Activated CD8-positive, alpha-beta memory T cell treated with anti-CD3 and anti-CD28 coated beads, Interleukin-2, amount 50 U/mL, for 24 hours (primary cell): Measurements from ENCODE around the gene NKX1-1.
"Not testable (repeated sequence)": the region's sequence is repeated elsewhere in the genome, so short reads cannot be mapped to it uniquely, and the experiment has no call there.

ENCODE experiments used
- DNase-seq: peaks from one replicate; pipeline ENCODE4 v3.0.0-alpha.2; 2020; ENCODE audit errors: extremely low read depth

The NKX1-1 gene

DNA sequence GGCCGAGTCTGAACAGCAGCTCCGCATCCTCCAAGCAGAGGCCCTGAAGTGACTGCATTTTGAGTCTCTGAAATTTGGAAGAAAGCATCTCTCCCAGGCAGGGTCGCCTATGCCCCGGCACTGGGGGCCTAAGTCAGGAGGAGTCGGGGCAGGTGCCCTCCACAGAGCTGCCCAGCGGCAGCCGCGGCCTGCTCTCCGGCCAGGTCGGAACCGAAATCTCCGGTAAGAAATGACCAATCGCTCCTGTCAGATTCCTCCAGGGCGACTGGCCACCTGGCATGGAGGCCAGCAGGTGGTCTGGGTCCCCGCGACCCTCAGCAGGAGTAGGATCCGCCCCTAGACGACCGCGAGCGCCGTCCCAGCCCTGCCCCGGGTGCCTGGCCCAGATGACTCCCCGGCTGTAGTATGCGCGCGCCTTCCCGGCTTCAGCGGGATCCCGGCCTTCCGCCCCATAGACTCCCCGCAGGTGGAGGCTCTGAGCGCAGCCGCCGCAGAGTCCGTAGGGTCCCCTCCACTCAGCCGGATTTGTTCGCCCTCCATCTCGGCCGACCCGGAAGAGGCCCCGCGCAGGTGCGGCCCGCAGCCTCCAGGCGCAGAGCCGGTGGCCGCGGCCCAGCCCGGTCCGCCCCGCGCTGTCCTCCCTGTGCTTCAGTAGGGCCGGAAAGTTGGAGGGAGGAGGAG lies 1.5 kb downstream of the NKX1-1 start:
- no peak for DNase-seq

DNA sequence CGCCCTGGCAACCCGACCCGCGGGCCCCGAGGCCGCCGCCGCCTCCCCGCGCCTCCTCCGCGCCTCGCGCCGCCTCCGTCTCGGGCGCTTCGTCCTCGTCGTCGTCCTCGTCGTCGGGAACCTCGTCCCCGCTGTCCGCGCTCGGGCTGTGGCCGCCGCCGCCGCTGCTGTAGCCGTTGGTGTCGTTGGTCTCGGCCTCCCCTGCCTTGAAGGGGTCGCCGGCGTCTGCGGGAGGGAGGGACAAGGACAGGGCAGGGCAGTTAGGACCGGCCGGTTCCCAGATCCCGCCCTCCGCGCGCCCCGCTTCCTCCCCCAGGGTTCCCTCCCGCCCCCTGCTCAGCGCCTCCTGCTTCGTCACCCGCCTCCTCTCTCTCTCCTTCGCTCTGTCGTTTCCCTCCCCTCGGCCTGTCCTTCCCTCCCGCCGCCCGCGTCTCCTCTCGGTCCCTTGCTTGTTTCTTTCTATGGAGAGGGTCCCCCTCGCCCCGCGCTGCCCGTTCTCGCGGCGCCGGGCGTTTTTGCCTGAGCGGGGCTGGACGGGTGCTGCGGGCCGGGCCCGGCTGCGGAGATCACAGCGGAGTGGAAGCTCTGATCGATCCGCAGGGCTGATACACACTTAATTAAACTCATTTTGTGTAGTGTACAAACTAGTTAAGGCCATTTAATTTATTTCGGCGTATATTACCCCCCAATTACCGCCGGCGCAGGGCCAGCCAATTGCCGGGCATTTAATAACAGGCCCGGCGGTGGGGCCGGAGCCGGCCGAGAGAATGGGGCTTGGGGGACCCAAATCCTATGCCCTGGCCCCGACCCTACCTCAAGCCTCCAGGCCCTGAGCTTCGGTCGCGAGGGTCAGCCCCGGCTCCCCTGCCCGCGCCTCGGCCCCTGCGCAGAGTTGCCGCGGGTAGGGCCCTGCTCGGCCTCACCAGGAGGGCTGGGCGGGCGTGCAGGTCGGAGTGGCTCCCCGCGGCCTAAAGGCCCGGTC lies 2.4 kb downstream of the NKX1-1 start:
- DNase-seq, result no peak

DNA sequence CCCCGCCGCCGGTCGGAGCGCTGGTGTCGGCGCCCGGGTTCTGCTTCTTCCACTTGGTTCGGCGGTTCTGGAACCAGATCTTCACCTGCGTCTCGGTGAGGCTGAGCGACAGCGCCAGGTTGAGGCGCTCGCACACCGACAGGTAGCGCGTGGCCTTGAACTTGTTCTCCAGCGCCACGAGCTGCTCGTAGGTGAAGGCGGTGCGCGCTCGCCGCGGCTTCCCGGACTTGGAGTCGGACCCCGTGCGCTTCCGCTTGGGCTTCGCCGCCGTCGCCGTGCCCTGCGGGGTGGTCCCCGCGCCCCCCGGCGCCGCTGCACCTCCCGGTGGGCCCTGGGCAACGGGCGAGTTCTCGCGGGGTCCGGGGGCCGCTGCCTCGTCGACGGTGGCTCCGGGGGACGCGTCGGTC lies 3.1 kb downstream of the NKX1-1 start:
- no peak for DNase-seq

DNA sequence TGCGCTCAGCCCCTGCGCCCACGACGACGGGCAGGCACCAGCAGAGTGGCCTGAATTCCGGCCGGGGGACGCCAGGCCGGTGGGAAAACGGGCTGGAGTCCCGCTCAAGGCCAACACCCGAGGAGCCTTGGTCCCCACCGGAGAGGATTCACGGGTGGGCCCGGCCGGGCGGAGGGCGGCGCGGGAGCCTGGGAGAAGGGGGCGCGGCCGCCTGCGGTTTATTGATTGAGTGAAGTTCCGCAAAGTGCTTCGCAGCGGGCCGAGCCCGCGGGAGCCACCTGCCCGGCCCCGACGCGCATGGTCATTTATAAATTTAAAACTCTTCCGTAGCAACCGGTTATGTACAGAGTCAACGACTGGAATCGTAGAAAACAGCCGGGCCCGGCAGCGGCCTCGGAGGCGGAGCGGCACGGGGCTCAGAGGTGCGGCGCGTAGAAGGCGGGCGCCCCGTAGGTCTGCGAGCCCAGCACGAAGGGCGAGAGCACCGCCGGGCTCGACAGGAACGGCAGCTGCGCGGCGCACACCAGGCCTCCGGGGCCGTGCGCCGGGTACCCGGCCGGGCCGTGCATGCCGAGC lies 3.6 kb downstream of the NKX1-1 start:
- no peak for DNase-seq

DNA sequence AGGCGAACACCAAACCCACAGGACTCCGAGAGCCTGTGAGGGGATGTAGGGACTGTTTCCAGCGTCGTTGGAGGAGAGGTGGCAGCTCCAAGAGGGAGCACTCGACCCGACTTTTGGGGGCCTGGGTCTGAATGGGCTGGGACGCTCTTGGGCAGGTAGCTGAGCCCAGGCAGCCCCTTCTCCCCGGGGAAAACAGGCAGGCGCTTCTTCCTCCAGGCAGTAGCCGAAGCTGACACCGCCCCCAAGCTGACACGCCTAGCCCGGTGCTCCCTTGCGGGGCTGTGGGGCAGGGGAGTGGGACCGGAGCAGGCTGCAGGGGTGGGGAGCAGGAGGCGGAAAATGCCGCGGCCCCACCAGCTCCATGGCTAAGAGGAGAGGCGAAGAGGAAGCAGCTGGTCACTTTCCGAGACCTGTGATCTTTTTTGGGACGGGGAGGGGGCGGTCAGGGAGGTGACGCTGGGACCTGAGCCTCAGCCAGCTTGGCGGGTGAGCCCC lies 4.2 kb downstream of the NKX1-1 start:
- no peak for DNase-seq

DNA sequence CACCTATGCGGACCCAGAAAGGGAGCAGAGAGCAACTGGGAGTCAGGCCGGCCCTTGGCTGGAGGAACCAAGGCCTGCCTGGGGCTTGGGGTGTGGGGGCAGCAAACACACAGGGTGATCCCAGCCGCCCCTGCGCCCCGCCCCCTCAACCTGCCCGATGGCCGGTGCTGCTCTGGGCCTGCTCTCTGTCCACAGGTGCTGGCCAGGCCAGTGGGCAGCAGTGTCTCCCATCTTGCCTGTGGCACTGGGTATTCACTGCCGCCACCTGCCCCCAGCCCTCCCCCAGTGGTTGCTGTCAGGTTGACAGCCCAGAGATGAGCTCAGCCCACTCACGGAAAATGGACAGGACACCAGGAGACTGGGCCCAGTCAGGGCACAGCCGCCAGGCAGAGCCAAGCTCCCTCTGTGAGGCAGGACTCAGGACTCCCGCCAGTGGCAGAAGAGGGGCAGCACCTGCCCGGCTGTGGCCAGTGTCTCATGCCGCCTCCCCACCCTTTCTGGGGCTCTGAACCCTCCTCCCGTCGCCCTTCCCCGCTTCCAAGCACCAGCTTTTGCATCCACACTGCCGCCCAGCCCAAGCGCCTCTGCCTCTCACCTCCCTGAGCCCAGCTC lies 4.7 kb downstream of the NKX1-1 start:
- no peak for DNase-seq

DNA sequence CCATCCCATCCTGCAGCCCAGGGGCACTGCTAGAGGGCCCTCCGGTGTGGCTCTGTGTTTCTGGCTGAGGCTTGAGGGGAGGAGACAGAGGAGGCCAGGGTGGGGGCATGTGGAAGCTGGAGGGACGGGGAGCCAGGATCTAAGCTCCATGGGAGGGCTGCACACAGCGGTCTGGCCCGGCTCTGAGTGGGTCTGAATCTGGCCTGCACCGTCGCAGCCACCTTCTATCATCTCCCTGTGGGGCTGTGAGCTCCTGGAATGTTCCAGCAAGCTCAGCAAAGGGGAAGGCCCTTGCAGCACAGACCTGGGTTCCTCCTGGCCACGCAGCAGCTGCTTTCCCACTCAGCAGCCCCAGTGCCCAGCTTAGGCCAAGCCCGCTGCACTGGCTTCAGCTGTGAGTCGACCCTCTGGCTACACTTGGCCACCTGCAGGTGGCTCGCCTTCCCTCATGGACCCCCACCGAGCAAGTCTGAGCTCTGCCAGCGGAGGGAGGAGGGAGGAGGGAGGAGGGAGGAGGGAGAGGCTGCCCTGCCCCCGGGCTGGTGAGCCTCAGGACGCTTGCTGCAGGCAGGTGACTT lies 5.3 kb downstream of the NKX1-1 start:
- DNase-seq, result no peak

DNA sequence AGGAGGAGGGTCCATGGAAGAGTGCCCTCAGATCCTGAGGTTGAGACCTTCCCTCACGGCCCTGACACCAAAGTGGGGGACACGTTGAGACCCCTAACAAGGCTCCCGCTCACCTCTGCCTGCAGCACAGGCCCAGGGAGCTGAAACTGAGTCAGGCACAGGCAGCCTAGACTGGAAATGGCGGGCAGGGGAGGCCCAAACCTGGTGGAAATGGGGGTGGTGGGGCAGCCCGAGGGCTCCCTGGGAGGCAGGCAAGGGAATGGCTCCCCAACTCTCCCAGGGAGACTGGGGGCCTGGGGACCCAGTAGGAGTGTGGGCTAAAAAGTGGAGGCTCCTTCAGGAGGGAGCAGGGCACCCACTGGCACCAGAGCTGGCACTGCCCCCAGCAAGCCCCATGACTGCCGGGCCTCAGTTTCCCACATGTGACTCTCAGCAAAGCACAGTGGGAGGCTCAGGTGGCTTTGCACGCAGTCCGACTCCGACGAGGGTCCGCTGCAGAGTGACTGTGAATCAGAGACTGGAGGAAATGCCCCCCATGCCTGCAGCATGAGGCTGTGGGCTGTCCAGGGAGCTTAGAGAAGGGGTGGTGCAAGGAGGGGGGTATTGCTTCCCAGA lies 5.9 kb downstream of the NKX1-1 start:
- no peak for DNase-seq

DNA sequence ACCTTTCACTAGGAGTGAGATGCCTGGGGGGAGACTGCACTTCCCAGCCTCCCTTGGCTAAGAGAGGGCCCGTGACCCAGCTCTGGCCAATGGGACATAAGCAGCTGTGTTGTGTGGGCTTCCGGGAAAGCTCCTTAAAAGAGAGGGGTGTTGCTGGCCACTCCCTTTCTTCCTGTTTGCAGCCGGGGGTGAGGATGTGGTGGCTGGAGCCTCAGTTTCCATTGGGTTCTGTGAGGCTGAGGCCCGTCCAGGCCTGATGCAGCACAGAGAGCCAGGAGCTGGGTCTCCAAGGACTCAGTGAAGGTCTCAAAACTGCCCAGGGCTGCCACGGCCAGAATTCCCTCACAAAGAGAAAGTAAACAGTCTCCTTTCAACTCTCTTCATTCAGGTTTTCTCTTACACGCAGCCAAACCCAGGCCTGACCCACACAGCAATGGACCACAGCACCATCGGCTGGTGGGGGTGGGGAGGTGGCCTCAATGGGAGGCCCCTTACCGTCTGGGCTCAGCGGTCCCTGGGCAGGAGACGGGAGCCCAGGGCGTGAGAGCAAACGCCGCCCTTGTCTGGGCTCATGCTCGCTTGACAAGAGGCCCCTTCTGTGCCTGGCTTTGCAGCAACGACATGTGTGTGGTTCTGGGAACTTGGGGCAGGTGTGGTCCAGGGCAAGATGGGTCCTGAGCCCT lies 6.6 kb downstream of the NKX1-1 start:
- DNase-seq, result no peak

DNA sequence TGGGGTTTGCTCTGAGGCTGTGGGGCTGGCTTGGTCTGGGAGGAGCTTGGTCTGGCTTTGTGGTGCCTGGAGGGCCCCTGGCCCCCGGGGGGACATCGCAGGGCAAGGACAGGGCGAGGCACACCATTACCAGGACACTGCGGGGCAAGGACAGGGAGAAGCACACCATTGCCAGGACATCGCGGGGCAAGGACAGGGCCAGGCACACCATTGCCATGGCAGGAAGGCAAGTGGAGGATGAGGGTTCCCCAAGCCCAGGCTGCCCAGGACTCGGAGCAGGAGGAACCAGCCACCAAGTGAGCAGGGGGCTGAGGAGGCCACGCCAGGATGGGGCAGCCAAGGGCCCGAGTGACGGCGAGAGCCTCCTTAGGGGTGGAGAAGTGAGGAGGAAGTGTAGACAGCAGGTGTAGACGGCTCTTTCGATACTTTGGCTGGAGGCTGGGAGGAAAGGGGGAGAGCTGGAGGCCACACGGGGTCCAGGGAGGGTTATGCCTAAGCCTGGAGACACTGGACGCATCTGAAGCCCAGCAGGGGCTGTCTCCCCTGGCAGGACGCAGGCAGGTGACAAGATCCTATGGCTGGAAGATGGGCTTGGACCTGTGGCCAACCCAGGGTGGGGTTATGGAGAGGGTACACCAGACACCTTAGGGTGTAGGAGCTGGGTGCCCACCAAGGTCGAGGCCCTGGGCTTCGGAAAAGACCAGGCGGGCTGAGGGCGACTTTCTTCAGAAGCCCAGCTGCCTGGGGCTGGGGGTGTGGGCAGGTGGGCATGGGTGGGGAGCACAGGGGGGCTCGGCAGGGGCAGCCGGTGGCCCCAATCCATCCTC lies 7.3 kb downstream of the NKX1-1 start:
- no peak for DNase-seq

DNA sequence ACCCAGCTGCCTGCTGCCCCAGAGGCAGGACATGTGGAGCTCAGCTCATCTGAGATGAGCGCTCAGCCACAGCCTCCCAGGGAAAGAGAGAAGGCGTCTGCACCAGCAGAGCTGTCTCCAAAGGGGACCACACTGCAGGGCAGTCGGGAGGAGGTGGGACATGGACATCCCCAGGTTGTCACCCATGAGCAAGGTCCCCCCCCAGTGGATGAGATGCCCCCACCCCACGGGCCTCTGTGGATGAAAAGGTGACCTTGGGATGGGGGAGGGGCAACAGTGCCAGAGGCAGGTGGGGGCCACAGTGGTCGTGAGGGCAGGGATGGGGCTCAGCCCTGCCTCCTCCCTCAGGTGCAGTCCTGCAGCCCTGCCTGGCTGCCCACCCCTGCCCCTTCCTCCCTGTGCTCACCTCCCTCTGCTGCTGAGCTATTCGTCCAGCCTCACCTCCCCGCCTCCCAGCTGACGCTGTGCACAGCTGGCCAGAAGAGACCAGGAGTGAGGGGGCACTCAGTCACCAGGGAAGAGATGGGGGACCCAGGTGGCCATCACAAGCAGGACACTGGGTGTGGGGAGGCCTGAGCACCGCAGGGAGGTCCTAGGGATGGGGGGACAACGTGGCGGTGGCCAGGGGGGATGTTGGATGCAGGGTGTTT lies 9.3 kb downstream of the NKX1-1 start:
- no peak for DNase-seq

DNA sequence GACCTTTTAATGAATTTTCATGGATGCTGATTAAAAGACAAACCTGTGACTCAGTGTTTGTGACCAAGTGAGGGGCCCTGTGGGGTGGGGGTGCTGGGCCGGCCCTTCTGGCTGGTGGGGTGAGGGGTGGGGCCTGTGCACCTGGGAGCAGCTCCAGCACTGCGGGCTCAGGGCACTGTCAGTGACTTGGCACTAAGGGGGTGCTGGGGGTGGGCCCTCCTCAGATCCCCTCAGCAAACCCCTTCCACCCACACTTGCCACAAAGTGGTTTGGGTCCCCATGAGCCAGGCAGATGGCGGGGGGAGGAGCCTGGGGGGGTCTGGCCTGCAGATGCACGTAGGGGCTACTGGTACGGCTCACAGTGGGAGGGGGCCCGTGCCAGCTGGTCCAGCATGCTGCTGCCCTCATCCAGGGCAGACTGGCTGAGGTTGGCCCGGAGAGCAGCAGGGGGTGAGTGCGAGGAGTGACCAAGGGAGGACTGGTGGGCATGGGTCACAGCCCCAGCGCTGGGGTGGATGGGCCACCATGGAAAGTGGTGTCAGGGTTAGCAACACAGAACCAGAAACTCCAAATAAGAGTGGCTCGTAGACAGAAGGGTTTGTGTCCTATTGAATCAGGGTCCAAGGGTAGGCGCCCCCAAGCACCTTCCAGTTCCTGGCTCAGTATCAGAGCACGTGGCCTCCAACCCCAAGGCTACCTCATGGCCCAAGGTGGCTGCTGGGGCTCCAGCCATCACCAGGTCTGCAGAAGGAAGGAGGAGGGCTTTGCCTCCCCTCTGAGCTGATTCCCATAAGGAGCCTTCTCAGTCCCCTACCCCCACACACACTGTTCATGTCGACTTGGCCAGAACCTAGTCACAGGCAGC lies 10.1 kb downstream of the NKX1-1 start:
- no peak for DNase-seq

DNA sequence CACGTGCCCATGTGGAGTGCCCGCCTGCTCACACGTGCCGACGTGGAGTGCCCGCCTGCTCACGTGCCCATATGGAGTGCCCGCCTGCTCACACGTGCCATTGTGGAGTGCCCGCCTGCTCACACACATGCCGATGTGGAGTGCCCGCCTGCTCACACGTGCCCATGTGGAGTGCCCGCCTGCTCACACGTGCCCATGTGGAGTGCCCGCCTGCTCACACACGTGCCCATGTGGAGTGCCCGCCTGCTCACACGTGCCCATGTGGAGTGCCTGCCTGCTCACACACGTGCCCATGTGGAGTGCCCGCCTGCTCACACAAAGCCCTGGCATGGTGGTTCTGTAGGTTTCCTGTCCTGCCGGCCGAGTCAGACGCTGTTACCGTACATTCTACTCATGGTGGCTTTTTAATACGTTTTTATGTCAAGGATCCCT lies 10.8 kb downstream of the NKX1-1 start:
- not testable (repeated sequence) for DNase-seq

DNA sequence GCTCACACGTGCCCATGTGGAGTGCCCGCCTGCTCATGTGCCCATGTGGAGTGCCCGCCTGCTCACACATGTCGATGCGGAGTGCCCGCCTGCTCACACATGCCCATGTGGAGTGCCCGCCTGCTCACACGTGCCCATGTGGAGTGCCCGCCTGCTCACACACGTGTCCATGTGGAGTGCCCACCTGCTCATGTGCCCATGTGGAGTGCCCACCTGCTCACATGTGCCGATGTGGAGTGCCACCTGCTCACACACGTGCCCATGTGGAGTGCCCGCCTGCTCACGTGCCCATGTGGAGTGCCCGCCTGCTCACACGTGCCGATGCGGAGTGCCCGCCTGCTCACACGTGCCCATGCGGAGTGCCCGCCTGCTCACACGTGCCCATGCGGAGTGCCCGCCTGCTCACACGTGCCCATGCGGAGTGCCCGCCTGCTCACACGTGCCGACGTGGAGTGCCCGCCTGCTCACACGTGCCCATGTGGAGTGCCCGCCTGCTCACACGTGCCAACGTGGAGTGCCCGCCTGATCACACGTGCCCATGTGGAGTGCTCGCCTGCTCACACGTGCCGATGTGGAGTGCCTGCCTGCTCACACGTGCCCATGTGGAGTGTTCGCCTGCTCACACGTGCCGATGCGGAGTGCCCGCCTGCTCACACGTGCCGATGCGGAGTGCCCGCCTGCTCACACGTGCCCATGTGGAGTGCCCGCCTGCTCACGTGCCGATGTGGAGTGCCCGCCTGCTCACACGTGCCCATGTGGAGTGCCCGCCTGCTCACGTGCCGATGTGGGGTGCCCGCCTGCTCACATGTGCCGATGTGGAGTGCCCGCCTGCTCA lies 11.5 kb downstream of the NKX1-1 start:
- not testable (repeated sequence) for DNase-seq

DNA sequence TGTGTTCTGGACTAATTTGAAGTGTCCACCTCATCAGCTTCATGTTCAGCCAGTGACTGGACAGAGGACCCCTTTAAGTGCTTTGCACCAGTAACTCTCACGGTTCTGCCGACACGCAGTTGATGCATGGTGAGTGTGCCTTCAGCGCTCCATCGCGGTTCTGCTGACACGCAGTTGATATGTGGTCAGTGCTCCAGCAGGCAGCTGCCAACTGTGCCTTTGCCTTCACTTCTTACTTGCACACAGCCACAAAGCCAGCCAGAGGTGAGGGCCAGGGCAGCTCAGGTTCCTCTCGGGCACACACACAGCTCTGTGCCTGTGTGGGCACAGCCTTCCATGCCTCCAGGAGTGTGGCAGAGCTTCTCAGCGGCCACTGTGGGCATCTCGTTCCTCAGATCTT lies 12.4 kb downstream of the NKX1-1 start:
- no peak for DNase-seq

DNA sequence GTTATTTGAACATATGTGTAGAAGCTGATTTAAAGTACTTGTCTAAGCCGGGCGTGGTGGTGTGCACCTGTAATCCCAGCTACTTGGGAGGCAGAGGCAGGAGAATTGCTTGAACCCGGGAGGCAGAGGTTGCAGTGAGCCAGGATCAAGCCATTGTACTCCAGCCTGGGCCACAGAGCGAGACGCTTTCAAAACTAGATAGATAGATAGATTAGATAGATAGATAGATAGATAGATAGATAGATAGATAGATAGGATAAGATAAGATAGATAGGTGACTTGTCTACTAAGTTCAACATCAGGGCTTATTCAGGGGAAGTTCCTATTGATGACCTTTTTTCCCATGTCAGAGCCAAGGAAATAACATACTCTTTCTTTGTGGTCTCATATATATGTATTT lies 12.9 kb downstream of the NKX1-1 start:
- DNase-seq, result not testable (repeated sequence)
